HG03095 (cell line): ENCODE data around the gene IKBKE.

ENCODE experiments used
- ATAC-seq: cut with Tn5 transposase; IDR thresholded peaks from one replicate; pipeline ENCODE4 v1.9.1; 2021; ENCODE audit warnings: moderate library complexity; ENCODE audit not compliant: unreplicated experiment

The IKBKE gene

DNA sequence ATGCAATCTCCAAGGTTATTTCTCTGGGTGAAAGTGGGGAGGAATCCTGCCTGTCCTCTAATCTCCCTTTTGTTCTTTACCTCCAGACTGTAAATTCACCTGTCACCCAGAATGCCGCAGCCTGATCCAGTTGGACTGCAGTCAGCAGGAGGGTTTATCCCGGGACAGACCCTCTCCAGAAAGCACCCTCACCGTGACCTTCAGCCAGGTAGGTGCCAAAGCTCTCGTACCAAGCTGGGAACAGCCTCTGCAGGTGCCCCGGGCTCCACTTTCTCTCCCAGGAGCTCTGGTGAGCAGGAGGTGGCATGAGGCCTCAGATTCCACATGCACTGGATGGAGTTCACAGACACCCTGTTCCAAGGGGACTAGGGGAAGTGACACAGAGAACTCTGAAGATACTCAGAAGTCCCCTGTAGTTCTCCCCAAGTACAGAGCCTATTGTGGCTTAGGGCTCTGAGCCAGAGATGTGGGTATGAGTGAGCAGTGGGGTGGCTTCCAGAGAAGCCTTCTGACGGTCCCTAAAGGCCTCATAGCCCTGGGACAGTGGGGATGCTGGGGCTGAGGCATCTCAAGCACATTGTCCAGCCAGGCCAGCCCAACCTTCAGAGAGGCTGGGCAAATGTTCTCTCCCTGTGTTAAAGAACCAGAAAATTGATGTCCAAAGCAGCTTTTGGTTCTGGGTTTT lies 68.0 kb downstream of the IKBKE start:
- ATAC-seq, result no peak

DNA sequence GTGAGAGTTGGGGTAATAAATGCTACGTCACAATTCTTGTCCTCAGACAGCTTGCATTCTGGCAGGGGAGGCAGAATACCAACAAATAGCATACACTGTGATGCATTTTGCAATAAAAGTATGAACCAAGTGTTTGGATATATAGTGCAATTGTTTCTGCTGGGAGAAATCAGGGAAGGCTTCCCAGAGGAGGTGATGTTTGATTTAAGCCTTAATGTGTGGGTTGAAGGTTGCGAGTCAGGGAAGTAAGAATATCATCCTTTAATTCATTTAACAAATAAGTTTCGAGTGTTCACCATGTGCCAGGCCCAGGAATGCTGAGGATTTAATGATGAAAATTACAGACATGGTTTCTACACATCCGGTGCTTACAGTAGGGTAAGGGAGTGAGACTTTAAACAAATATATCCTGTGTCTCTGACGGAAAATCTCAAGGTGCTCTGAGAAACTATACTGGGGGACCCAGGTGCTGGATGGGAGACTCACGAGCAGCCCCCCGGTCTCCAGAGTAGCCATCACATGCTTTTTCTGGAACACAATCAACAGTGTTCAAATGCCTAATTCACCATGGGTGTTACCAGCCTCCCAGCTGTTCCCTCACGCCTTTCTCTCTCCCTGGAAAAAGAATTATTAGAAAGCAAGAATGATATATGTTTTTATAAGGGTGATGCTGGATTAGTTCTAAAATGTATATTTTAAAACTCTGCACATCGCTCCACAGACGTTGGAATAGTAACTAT lies 68.8 kb downstream of the IKBKE start:
- ATAC-seq, result no peak

DNA sequence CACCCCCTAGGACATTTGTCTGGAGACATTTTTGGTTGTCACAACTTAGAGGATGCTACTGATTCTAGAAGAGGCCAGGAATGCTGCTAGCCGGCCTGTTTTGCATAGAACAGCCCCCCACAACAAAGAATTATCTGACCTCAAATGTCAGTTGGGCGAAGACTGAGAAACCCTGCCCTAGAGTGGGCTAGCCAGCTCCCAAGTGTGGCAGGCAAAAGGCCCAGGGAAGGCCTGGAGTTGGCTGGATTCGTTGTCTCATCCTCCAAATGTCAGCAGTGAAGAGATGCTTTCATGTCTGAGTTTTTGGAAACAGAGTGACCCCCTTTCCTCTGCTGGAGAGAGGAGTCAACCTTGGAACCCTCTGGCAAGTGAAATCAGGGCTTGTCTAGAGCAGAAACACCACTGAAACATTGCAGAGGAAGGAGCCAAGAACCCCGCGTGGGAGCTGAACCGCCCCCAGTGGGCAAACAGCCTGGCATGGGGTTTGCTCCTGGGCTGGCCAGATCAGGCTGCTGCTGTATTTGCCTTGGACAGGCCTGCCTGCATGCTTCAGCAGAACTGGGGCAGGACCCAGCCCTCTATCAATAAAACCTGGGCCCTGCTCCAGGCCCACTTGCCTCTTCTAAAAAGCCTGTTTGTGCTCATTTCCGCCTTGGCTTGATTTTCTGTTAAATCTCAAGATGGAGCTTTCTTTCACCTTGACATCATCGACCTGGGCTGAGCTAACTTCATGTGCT lies 69.9 kb downstream of the IKBKE start:
- ATAC-seq, result no peak

DNA sequence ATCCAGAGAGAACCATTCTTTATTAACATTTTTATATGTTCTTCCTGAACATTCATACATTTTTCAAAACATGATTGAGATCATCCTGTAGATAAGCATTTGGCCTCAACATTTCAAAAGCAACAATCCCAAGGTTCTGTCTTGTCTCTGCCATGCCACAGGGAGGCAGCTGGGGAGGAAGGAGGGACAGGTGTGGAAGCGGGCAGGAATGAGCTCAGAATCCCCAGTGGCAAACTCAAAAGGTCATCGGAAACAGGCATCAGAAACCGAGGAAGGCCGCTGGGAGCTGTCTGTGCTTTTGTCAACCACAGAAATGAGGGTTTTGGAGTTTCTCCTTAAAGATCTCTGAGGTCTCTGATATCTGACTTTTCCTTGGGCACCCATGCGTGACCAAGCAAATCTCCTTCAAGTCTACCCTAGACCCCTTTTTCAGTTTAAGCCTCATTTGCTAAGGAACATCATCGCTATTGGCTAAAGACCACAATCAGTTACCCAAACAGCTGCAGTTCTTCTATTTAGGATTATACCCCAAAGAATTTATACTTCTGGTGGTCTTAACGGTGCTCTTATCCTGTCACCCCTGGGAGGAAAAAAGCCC lies 71.1 kb downstream of the IKBKE start:
- no peak for ATAC-seq

DNA sequence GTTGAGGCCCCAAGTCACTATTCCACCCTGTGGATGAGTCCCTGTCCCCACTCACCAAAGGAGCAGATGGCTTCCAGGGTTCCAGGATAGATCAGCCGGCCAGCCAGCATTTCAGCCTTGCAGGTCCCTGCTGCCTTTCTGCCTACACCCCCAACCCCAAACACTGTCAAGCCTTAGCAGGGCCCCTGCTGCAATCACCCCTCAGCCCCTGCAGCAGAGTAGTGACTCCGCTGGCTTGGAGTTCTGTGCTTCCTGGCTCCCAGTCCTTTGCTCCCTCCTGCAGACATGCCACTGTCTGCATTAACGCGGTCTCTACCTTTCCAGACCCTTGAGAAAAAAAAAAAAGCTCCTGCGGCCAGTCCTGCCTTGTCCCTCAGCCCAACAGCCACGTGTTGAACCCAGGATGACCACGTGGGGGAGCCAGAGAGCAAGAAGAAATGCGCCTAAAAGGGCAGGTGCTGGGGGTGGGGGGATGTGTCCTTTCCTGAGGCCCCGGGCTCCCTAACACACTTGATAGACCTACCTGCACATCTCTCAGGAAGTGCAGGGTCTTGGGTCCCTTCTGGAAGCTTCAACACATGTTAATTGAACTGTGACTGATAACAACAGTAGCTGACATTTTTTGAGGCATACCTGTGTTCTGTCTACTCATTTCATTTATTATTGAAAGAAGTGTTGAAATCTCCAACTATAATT lies 74.4 kb downstream of the IKBKE start:
- no peak for ATAC-seq

DNA sequence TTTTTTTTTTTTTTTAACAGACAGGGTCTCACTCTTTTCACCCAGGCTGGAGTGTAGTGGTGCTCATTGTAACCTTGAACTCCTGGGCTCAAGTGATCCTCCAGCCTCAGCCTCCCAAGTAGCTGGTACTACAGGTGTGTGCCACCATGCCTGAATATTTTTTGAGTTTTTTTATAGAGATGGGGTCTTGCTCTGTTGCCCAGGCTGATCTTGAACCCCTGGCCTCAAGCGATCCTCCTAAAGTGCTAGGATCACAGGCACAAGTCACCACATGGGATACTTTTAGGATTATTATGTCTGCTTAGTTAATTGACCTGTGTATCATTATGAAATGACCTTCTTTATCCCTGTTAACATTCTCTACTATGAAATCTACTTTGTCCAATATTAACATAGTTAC lies 75.1 kb downstream of the IKBKE start:
- ATAC-seq, result no peak
